HG02798 (cell line): ENCODE results near the gene ITGBL1.

Source experiments
- ATAC-seq: cut with Tn5 transposase; IDR thresholded peaks from one replicate; pipeline ENCODE4 v1.9.1; 2021; ENCODE audit warnings: mild to moderate bottlenecking; ENCODE audit not compliant: unreplicated experiment, poor library complexity

ITGBL1 gene

DNA sequence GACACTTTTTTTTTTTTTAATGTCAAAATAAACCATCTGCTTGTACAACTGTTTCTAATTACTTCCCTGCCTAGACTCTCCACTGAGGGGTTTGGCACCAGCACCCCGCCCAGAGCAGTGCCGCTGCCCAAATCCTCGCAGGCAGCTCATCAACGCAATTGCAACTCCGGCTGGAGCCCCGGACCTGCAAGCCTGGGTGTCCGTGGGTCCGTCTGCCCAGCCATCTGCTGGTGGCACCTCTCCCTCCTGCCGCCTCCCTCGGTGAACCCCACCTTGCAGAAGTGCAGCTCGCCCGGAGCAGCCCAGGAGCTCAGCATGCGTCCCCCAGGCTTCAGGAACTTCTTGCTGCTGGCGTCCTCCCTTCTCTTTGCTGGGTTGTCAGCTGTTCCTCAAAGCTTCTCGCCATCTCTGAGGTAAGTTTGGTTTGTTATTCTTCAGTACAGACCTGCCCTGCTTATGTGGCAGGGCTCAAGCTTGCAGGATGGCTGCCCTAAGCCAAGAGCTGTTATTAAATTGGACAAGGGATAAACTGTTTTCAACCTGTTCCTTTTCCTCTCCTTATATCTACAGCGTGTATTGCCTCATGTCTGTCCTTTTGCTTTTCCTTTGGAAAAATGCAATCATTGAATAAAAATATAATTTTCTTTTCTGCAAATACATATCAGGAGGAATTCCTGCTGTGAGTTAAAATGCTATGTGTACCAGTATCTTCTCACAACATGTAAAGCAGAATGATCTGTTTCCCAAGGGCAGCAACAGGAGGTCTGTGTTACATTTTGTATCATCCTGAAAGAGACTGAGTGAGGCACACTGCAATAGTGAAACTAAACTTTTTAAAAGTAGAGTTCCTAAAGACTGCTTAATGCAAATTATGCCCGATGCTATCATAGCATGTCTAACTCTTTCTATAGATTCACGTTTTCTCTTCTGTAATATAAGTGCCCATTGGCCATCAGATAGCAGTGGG, at the start of gene ITGBL1:
TSS of gene ITGBL1 (plus strand) at position 157 of the 967 bp plus-strand sequence. CDS start at position 316, 159 bp downstream.
- peak; percentile 86 for ATAC-seq

DNA sequence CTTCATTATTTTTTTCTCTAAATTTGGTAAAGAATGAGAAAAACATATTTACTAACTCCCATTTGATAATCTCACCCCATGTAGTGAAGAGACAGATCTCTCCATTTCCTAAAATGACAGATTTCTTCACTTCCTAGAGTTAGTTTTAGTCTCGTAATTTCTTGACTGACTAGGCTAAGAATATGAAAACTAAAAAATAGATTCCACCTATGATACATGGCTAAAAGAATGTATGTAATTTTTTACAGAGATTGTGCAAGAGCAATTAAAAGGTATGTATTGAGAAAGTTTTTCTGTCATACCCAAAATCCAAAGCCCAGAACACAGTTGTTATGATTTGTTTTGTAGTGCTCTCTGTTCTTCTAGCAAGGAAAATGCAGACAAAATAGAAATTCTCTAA, 45.7 kb upstream of the ITGBL1 start:
- ATAC-seq: no peak

GRCh38 chr13:101408154-101408553, 44.3 kb upstream of the ITGBL1 start:
- no peak for ATAC-seq

DNA sequence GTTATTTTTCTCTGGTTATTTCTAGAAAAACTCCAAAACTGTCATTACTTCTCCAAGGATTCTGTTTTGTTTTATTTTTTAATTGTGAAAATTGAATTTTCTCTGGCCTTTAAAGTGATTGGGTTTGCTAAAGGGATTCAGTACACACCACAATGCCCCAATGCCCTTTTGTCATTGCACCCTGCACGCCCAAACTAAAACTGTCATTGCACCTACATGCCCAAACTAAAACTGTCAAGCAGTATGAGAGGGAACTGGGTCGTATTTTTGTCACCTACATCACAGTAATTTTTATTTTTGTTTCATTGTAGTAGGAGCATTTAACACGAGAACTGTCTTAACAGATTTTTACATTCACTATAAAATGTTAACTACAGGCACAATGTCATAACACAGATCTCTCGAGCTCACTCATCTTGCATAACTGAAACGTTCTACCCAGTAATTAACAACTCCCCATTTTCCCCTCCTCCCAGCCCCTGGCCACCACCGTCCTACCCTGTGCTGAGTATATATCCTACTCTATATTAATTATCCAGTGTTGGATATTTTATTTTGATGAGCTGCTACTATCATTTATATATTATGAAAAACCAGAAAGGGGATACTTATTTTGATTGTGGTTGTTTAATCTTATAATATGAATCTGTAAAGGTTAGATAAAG, 43.4 kb upstream of the ITGBL1 start:
- no peak for ATAC-seq

DNA sequence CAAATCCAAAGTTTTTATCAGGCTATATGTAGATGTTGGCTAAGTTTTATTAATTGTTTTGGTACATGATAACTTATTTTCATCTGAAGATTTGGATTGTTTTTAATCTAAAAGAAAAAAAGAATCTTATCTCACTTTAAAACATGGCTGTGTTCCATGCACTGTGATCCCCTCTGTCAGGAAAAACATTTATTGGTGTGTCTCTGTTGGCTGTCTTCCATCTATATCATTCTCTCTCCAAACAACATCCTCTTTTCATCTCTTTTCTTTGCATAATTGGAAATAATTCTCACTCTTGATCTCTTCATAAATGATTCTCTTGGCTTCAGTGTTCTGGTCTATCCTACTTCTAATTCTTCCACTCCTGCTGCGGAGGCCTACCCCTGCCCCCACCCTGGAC, 40.4 kb upstream of the ITGBL1 start:
- ATAC-seq: no peak

- ATAC-seq: no peak
These were observed 36.9 kb upstream of the ITGBL1 start for GRCh38 chr13:101415358-101416174.

- ATAC-seq: no peak
These were observed 36.1 kb upstream of the ITGBL1 start, which contains the start of gene NALCN for GRCh38 chr13:101416181-101417042. TSS of gene NALCN (minus strand) at chr13:101416508. CDS start at chr13:101399126, 17,382 bp downstream.

- no peak for ATAC-seq
These were observed 35.5 kb upstream of the ITGBL1 start for GRCh38 chr13:101417043-101417406.

DNA sequence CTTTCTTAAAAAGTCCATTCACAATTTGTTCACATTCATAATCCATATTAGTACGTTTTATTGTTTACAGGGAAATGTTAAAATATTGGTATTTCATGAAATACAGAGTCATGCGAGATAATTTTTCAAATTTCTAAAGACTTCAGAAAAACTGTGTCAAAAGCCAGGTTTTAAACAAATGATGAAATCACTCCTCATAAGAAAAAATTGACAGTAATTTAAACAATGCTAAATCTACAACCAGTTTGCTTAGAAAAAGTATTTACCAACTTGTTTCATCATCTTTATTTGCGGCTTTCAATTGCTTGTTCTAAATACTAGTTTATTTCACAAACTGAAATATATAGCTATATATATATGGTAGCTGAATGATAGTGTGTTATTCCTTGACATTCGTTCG, 35.0 kb upstream of the ITGBL1 start:
- ATAC-seq: no peak

DNA sequence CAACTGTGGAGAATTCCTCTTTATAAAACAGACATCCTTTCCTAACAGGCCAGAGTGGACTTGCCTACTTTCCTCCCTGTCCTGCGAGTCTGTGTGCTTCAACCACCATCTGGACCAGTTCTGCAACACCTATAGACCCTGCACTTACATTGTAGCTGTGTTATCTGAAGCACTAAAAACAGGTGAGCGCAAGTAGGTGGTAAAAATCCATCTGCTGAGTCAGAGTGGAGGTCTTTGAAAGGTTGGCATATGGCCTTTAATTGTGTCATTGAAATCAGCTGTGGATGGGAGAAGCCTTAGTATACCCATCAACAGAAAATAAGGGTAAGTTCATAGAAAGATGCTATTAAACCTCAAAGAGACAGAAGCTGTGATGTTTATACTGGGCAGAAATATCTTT, 28.6 kb upstream of the ITGBL1 start:
- no peak for ATAC-seq

GRCh38 chr13:101424381-101425155, 27.9 kb upstream of the ITGBL1 start:
- no peak for ATAC-seq

GRCh38 chr13:101425156-101425471, 27.4 kb upstream of the ITGBL1 start:
- ATAC-seq: no peak

DNA sequence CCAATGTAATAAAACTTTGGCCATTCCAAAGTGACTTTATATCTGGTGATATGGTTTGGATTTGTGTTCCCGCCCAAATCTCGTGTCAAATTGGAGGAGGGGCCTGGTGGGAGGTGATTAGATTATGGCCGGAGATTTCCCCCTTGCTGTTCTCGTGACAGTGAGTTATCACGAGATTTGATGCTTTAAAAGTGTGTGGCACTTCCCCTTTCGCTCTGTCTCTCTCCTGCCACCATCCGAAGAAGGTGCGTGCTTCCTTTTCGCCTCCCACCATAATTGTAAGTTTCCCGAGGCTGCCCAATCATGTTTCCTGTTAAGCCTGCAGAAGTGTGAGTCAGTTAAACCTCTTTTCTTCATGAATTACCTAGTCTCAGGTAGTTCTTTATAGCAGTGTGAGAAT, 26.9 kb upstream of the ITGBL1 start:
- no peak for ATAC-seq

- ATAC-seq: no peak
These were observed 22.7 kb upstream of the ITGBL1 start for GRCh38 chr13:101429733-101430132.

DNA sequence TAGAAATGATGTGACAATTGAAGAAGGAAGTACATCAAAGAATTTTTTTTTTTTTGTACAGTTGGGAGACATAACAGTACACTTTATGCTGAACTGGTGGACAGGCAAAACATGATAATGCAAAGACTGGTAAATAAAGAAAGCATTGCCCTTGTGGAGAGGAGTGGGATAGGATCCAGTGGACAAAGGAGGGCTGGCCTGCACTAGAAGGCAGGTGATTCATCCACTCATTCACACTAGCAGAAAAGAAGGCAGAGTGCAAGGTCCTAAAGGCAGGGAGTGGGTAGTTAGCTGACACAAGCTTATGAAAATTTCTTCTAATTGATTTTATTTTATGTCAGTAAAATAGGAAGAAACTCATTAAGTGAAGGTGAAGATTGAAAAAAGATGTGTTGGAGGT, 18.6 kb upstream of the ITGBL1 start:
- ATAC-seq: no peak

GRCh38 chr13:101434486-101434885, 18.0 kb upstream of the ITGBL1 start:
- no peak for ATAC-seq

DNA sequence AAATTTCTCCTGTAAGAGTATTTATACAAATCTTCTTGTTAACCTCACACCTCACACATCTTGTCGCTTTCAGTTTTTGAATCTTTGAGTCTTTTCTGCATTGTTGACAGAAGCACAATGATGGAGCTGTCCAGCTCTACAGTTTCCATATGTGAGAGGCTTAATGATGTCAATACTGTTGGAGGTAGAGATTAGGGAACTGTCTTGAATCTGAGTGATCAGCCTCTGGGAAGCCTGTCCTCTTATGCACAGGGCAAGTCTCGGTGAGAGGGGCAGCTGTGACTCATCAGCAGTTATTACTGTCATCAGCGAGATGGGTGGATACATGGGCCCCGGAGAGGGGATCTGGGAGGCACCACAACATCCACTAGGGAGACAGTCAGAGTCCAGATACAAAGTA, 4.6 kb upstream of the ITGBL1 start:
- no peak for ATAC-seq

- no peak for ATAC-seq
These were observed 2.4 kb upstream of the ITGBL1 start for GRCh38 chr13:101449790-101450748.
